Measurements from ENCODE around the gene CFAP410.
A peak's percentile ranks its signal among the peaks of the same experiment; 100 is the strongest.
"Not testable (repeated sequence)": the region's sequence is repeated elsewhere in the genome, so short reads cannot be mapped to it uniquely, and the experiment has no call there.

- TF ChIP-seq, protein P1, sequence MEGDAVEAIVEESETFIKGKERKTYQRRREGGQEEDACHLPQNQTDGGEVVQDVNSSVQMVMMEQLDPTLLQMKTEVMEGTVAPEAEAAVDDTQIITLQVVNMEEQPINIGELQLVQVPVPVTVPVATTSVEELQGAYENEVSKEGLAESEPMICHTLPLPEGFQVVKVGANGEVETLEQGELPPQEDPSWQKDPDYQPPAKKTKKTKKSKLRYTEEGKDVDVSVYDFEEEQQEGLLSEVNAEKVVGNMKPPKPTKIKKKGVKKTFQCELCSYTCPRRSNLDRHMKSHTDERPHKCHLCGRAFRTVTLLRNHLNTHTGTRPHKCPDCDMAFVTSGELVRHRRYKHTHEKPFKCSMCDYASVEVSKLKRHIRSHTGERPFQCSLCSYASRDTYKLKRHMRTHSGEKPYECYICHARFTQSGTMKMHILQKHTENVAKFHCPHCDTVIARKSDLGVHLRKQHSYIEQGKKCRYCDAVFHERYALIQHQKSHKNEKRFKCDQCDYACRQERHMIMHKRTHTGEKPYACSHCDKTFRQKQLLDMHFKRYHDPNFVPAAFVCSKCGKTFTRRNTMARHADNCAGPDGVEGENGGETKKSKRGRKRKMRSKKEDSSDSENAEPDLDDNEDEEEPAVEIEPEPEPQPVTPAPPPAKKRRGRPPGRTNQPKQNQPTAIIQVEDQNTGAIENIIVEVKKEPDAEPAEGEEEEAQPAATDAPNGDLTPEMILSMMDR (IDR thresholded peaks at IDR 0.05) = peak; percentile 25
- TF ChIP-seq SMC3 (IDR thresholded peaks at IDR 0.05; ENCODE audit: low read depth, low read length); SIN3A (IDR thresholded peaks at IDR 0.05; ENCODE audit: borderline replicate concordance, low read depth, low read length); EP300 (IDR thresholded peaks at IDR 0.05; ENCODE audit: borderline replicate concordance in 1 of 2, low read depth in 1 of 2, low read length in 1 of 2); EZH2phosphoT487 (IDR thresholded peaks at IDR 0.05; ENCODE audit: borderline replicate concordance, low read depth); YY1 (IDR thresholded peaks at IDR 0.05; ENCODE audit: low read depth); FOXJ3 (CRISPR knock-in tag; IDR thresholded peaks at IDR 0.05); FOSL2 (IDR thresholded peaks at IDR 0.05; ENCODE audit: borderline replicate concordance, low read depth); MXI1 (IDR thresholded peaks at IDR 0.05; ENCODE audit: low read depth, low read length); TEAD4 (IDR thresholded peaks at IDR 0.05; ENCODE audit: borderline replicate concordance, insufficient read depth): not testable (repeated sequence)
- TF ChIP-seq, protein P2, sequence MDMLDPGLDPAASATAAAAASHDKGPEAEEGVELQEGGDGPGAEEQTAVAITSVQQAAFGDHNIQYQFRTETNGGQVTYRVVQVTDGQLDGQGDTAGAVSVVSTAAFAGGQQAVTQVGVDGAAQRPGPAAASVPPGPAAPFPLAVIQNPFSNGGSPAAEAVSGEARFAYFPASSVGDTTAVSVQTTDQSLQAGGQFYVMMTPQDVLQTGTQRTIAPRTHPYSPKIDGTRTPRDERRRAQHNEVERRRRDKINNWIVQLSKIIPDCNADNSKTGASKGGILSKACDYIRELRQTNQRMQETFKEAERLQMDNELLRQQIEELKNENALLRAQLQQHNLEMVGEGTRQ (IDR thresholded peaks at IDR 0.05; ENCODE audit: borderline replicate concordance, low read depth, low read length) = not testable (repeated sequence)
Observed at GRCh38 chr21:44302573-44303401, 36.4 kb downstream of the CFAP410 start.
